ENCODE data around the gene NEO1.

DNA sequence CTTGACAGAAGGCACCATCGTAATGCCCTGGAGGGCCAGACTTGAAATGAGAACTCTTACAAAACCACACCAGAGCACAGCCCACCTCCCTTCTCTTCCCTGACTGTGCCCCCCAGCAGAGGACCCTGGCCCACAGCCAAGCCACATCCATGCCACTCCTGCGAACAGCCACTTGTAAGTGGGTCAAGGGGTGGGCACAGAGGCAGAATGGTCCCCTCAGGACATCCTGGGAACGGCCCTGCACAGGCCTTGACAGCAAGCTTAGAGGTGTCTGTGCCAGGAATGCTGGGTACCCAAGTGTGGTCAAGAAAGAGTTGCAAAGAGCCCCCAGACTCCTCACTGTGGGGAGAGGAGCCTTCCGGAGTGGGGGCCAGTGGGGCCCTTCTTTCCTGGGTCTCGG lies 283.2 kb downstream of the NEO1 start:
- TF ChIP-seq POLR2AphosphoS5 (IDR thresholded peaks at IDR 0.05; ENCODE audit: low read depth, low read length): no peak
- no peak for TF ChIP-seq TAF1 (IDR thresholded peaks at IDR 0.05; ENCODE audit: borderline replicate concordance, insufficient read depth, low read length)
- TF ChIP-seq, protein P1, sequence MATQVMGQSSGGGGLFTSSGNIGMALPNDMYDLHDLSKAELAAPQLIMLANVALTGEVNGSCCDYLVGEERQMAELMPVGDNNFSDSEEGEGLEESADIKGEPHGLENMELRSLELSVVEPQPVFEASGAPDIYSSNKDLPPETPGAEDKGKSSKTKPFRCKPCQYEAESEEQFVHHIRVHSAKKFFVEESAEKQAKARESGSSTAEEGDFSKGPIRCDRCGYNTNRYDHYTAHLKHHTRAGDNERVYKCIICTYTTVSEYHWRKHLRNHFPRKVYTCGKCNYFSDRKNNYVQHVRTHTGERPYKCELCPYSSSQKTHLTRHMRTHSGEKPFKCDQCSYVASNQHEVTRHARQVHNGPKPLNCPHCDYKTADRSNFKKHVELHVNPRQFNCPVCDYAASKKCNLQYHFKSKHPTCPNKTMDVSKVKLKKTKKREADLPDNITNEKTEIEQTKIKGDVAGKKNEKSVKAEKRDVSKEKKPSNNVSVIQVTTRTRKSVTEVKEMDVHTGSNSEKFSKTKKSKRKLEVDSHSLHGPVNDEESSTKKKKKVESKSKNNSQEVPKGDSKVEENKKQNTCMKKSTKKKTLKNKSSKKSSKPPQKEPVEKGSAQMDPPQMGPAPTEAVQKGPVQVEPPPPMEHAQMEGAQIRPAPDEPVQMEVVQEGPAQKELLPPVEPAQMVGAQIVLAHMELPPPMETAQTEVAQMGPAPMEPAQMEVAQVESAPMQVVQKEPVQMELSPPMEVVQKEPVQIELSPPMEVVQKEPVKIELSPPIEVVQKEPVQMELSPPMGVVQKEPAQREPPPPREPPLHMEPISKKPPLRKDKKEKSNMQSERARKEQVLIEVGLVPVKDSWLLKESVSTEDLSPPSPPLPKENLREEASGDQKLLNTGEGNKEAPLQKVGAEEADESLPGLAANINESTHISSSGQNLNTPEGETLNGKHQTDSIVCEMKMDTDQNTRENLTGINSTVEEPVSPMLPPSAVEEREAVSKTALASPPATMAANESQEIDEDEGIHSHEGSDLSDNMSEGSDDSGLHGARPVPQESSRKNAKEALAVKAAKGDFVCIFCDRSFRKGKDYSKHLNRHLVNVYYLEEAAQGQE (IDR thresholded peaks at IDR 0.05; ENCODE audit: insufficient read depth in 1 of 2, low read depth in 2 of 2, low read length in 2 of 2): no peak
- TF ChIP-seq SIN3A (IDR thresholded peaks at IDR 0.05; ENCODE audit: borderline replicate concordance, insufficient read depth, low read length): no peak
- no peak for TF ChIP-seq FOXP2 (optimal IDR thresholded peaks at IDR 0.05; ENCODE audit: borderline replicate concordance, extremely low read depth, extremely low read length, insufficient read depth)

All from PFSK-1 (cell line).